DOHH2 (cell line): ENCODE measurements around the gene DNAH2.

Source experiments
- H3F3A ChIP-seq: fragments of 200-600 bp; sonication (generic), shearing (Covaris generic); 2 replicates; pipeline ENCODE4 v1.6.0; 2016; ENCODE audit warnings: antibody characterized with exemption, mild to moderate bottlenecking; ENCODE audit not compliant: control insufficient read depth, insufficient read depth
- H3K27ac ChIP-seq: fragments of 200-600 bp; sonication (generic); 2 replicates; pipeline ENCODE4 v1.5.1; 2014; ENCODE audit warnings: low read depth, mild to moderate bottlenecking, low read length, moderate library complexity
- H3K27me3 ChIP-seq: fragments of 200-600 bp; sonication (generic); 2 replicates; pipeline ENCODE4 v1.6.1; 2014; ENCODE audit warnings: mild to moderate bottlenecking, low read length, mixed read lengths; ENCODE audit not compliant: control insufficient read depth
- H3K36me3 ChIP-seq: fragments of 200-600 bp; sonication (generic); 2 replicates; pipeline ENCODE4 v1.6.1; 2014; ENCODE audit warnings: mild to moderate bottlenecking, low read length, moderate library complexity, mixed read lengths; ENCODE audit not compliant: control insufficient read depth
- H3K4me1 ChIP-seq: fragments of 200-600 bp; sonication (generic); 2 replicates; pipeline ENCODE4 v1.6.1; 2014; ENCODE audit warnings: mild to moderate bottlenecking, low read length, mixed read lengths; ENCODE audit not compliant: control insufficient read depth
- H3K4me2 ChIP-seq: fragments of 200-600 bp; sonication (generic); 2 replicates; pipeline ENCODE4 v1.6.0; 2014; ENCODE audit warnings: mild to moderate bottlenecking, low read length, moderate library complexity
- H3K4me3 ChIP-seq: fragments of 200-600 bp; sonication (generic); 2 replicates; pipeline ENCODE4 v1.5.1; 2014; ENCODE audit warnings: mild to moderate bottlenecking, low read length, mixed read lengths
- H3K79me2 ChIP-seq: fragments of 200-600 bp; sonication (generic); 2 replicates; pipeline ENCODE4 v1.6.1; 2014; ENCODE audit warnings: mild to moderate bottlenecking, low read length, mixed read lengths; ENCODE audit not compliant: control insufficient read depth
- H3K9me2 ChIP-seq: fragments of 200-600 bp; sonication (generic); replicated peaks from 2 replicates; pipeline ENCODE4 v1.6.1; 2014; ENCODE audit warnings: mild to moderate bottlenecking, low read length, mixed read lengths; ENCODE audit not compliant: control insufficient read depth
- H3K9me3 ChIP-seq: fragments of 200-600 bp; sonication (generic); 2 replicates; pipeline ENCODE4 v1.6.1; 2014; ENCODE audit warnings: antibody characterized with exemption, low read length, mixed read lengths; ENCODE audit not compliant: control insufficient read depth, insufficient read depth
- H4K20me1 ChIP-seq: fragments of 200-600 bp; sonication (generic); 2 replicates; pipeline ENCODE4 v1.6.0; 2014; ENCODE audit warnings: low read depth, mild to moderate bottlenecking, antibody characterized with exemption, low read length, moderate library complexity; ENCODE audit not compliant: control insufficient read depth, insufficient read depth
- CTCF ChIP-seq: fragments of 200-600 bp; sonication (generic); IDR thresholded peaks from one replicate; pipeline ENCODE4 v1.5.1; 2014; ENCODE audit warnings: antibody characterized with exemption, mild to moderate bottlenecking, low read depth, low read length; ENCODE audit not compliant: poor library complexity, severe bottlenecking
- EZH2phosphoT487 ChIP-seq: fragments of 200-600 bp; sonication (generic); IDR thresholded peaks from 2 replicates; pipeline ENCODE4 v1.6.1; 2017; ENCODE audit warnings: borderline replicate concordance, mild to moderate bottlenecking, antibody characterized with exemption, low read length, moderate library complexity, mixed read lengths

The DNAH2 gene

GRCh38 chr17:7823581-7824001, 106.0 kb downstream of the DNAH2 start:
- Histone ChIP-seq H3K9me2 (no peaks in the 10 kb centered on the region), H3K9me3 (no peaks in the 10 kb centered on the region), H3K4me3 (no peak overlapping the region), H3K79me2 (no peaks in the 10 kb centered on the region), H3K4me2 (no peak overlapping the region), H3K27me3 (peaks cover 15% of the 10 kb centered on the region; the same call in 1 of the 2 replicates), H3F3A (0 out of 2 replicates have a peak, but pooled peaks cover 4% of the 10 kb centered on the region), H3K4me1 (peaks cover 10% of the 10 kb centered on the region; the same call in 1 of the 2 replicates), H3K36me3 (no peaks in the 10 kb centered on the region), H4K20me1 (no peaks in the 10 kb centered on the region), H3K27ac (no peak overlapping the region)
- TF ChIP-seq EZH2phosphoT487 (no peak), CTCF (no peak)

- Histone ChIP-seq H3K27me3 (peaks cover 13% of the 10 kb centered on the region; the same call in 1 of the 2 replicates), H3K4me2 (no peak overlapping the region), H3K4me3 (no peak overlapping the region), H3K9me3 (no peaks in the 10 kb centered on the region), H3F3A (0 out of 2 replicates have a peak, but pooled peaks cover 4% of the 10 kb centered on the region), H3K9me2 (no peaks in the 10 kb centered on the region), H3K36me3 (no peaks in the 10 kb centered on the region), H3K4me1 (peaks cover 10% of the 10 kb centered on the region; the same call in 1 of the 2 replicates), H3K79me2 (no peaks in the 10 kb centered on the region), H3K27ac (no peak overlapping the region), H4K20me1 (no peaks in the 10 kb centered on the region)
- TF ChIP-seq EZH2phosphoT487 (no peak), CTCF (no peak)
Observed at GRCh38 chr17:7824021-7824924, 106.7 kb downstream of the DNAH2 start.

GRCh38 chr17:7825206-7825990, 107.9 kb downstream of the DNAH2 start:
- Histone ChIP-seq H3K4me1 (peaks cover 10% of the 10 kb centered on the region; the same call in 1 of the 2 replicates), H3K9me3 (no peaks in the 10 kb centered on the region), H3K9me2 (no peaks in the 10 kb centered on the region), H3K27ac (no peak overlapping the region), H4K20me1 (no peaks in the 10 kb centered on the region), H3K4me2 (no peak overlapping the region), H3K4me3 (no peak overlapping the region), H3F3A (0 out of 2 replicates have a peak, but pooled peaks cover 4% of the 10 kb centered on the region), H3K27me3 (peaks cover 15% of the 10 kb centered on the region), H3K79me2 (no peaks in the 10 kb centered on the region), H3K36me3 (no peaks in the 10 kb centered on the region)
- TF ChIP-seq EZH2phosphoT487 = no peak
- TF ChIP-seq CTCF = no peak
